ENCODE measurements around the gene AFAP1L2. TPM values are rescaled to one million over a fixed set of nuclear protein-coding genes. Genes with fewer than 3 reads are reported as not detected.

Gene AFAP1L2
- total RNA-seq, 2 experiments from 2014 or later: 1.1 to 1.2 TPM

DNA sequence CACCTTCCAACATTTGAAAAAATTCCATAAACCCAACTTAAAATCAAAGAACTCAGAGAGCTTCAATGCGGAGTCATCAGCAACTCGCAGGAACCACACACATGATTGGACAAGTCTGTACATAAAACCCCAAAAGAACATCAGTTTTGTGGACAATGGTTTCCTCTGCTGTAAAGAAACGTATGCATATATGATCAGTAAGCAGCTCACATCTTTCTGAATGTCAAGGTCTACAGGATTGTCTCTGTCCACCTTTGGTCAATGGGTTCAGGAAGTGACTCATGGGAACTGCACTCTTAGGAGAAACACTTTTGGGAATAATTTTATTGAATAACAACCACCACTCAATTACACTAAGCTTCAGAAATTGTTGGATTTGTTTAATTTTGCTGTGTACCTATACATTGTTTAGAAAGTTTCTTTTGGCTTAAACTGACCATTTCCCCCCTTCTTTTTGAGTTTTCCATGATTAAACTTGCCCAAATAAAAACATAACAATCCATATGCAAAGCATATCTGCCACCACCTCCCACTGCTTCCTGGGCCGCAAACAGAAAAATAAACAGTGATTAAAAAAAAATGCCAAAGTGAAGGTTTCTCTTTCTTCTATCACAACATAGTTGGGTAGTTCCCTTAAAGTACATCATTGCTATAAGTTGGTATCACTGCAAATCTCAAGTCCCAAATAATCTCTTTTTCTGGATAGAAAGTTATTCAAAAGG, 27.3 kb upstream of the AFAP1L2 start:
- peaks cover 34% of the 10 kb centered on the region for H3K36me3 Mint-ChIP-seq
- intact Hi-C loops (cut with micrococcal nuclease): no loop called here
- POLR2A ChIA-PET: no interaction called here
- no peak for DNase-seq
- no peak overlapping the region for H3K4me3 Mint-ChIP-seq
- H3K4me1 Mint-ChIP-seq (ENCODE audit: low read depth): no peaks in the 10 kb centered on the region
- H3K9me3 Mint-ChIP-seq: no peaks in the 10 kb centered on the region
- H3K27ac Mint-ChIP-seq: no peak overlapping the region
- H3K27me3 Mint-ChIP-seq: no peaks in the 10 kb centered on the region
- CTCF ChIA-PET: interaction anchor here (4.2 kb wide), 1 partner anchor 127 kb away, joined by 19 read pairs; no protein-coding TSS in a partner anchor

- Mint-ChIP-seq H3K4me1 (ENCODE audit: low read depth) (no peaks in the 10 kb centered on the region), H3K4me3 (no peak overlapping the region), H3K27me3 (no peaks in the 10 kb centered on the region), H3K9me3 (no peaks in the 10 kb centered on the region), H3K36me3 (peaks cover 28% of the 10 kb centered on the region), H3K27ac (no peak overlapping the region)
- DNase-seq: no peak
- ChIA-PET CTCF (interaction anchor here (4.2 kb wide), 1 partner anchor 127 kb away, joined by 19 read pairs; no protein-coding TSS in a partner anchor), POLR2A (no interaction called here)
- intact Hi-C loops (cut with micrococcal nuclease): no loop called here
Measured at GRCh38 chr10:114430688-114431413, 26.5 kb upstream of the AFAP1L2 start.

DNA sequence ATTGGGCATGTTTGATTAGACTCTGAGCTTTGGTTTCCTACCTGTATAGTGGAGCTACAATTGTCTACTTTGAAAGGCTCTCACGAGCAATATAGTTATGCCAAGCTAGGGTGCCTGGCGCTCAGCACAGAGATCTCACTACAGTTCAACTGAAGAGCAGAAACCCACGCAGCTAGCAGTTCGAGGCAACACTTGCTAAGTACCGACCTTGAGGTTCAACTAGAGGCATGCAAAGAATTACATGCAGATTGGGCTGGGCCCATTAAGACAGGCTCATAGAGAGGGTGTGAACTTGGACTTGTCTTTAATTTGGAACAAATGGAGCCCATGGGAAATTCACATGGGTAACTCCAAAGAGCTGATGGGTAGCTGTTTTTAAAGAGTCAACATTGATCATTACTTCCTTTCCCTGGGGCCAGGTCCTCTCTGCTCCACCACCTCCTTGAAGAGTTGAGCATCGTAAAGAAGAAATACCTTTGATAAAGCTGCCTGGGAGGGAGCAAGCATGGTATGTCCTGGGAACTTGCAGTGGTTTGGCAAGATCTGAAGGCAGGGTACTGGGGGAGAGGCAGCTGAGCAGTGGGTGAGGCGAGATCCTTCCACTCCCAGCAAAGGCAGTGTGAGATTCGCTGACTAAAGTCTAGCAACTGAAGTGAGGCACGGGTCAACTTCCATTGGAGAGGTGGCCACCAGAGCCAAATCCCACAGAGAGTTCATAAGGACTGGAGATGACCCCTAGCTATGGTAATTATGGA, 25.5 kb upstream of the AFAP1L2 start:
- Mint-ChIP-seq H3K4me3 (no peak overlapping the region), H3K36me3 (peaks cover 21% of the 10 kb centered on the region), H3K4me1 (ENCODE audit: low read depth) (no peaks in the 10 kb centered on the region), H3K27me3 (no peaks in the 10 kb centered on the region), H3K9me3 (no peaks in the 10 kb centered on the region), H3K27ac (no peak overlapping the region)
- no peak for DNase-seq
- CTCF ChIA-PET: interaction anchor here (4.2 kb wide), 1 partner anchor 125 kb away, joined by 19 read pairs; no protein-coding TSS in a partner anchor
- intact Hi-C loops (cut with micrococcal nuclease): no loop called here
- POLR2A ChIA-PET: no interaction called here

- no peaks in the 10 kb centered on the region for H3K27me3 Mint-ChIP-seq
- CTCF ChIA-PET: interaction anchor here (0.6 to 2.1 kb wide), 2 partner anchors 123 to 251 kb away, joined by 3 to 7 read pairs; no protein-coding TSS in a partner anchor
- H3K4me1 Mint-ChIP-seq (ENCODE audit: low read depth): no peaks in the 10 kb centered on the region
- H3K4me3 Mint-ChIP-seq: no peak overlapping the region
- POLR2A ChIA-PET: no interaction called here
- H3K27ac Mint-ChIP-seq: no peak overlapping the region
- H3K36me3 Mint-ChIP-seq: peaks cover 11% of the 10 kb centered on the region
- intact Hi-C loops (cut with micrococcal nuclease): no loop called here
- no peaks in the 10 kb centered on the region for H3K9me3 Mint-ChIP-seq
- DNase-seq: no peak
Measured at GRCh38 chr10:114427124-114427852, 23.0 kb upstream of the AFAP1L2 start.

- ChIA-PET POLR2A (no interaction called here), CTCF (interaction anchor here (2.1 kb wide), 1 partner anchor 123 kb away, joined by 7 read pairs; no protein-coding TSS in a partner anchor)
- DNase-seq: no peak
- Mint-ChIP-seq H3K9me3 (no peaks in the 10 kb centered on the region), H3K36me3 (peaks cover 8% of the 10 kb centered on the region), H3K27me3 (no peaks in the 10 kb centered on the region), H3K27ac (no peak overlapping the region), H3K4me1 (ENCODE audit: low read depth) (no peaks in the 10 kb centered on the region), H3K4me3 (no peak overlapping the region)
- intact Hi-C loops (cut with micrococcal nuclease): no loop called here
Measured at GRCh38 chr10:114426476-114426875, 22.2 kb upstream of the AFAP1L2 start.

- Mint-ChIP-seq H3K27ac (no peak overlapping the region), H3K4me1 (ENCODE audit: low read depth) (no peaks in the 10 kb centered on the region), H3K36me3 (no peaks in the 10 kb centered on the region), H3K27me3 (peaks cover 4% of the 10 kb centered on the region), H3K4me3 (no peak overlapping the region), H3K9me3 (no peaks in the 10 kb centered on the region)
- ChIA-PET POLR2A (no interaction called here), CTCF (no interaction called here)
- intact Hi-C loops (cut with micrococcal nuclease): no loop called here
- DNase-seq: no peak
Measured at GRCh38 chr10:114420811-114421485, 16.6 kb upstream of the AFAP1L2 start.

- H3K4me3 Mint-ChIP-seq: no peak overlapping the region
- H3K9me3 Mint-ChIP-seq: no peaks in the 10 kb centered on the region
- POLR2A ChIA-PET: no interaction called here
- H3K4me1 Mint-ChIP-seq (ENCODE audit: low read depth): no peaks in the 10 kb centered on the region
- no peak overlapping the region for H3K27ac Mint-ChIP-seq
- intact Hi-C loops (cut with micrococcal nuclease): no loop called here
- H3K36me3 Mint-ChIP-seq: no peaks in the 10 kb centered on the region
- no peak for DNase-seq
- CTCF ChIA-PET: no interaction called here
- peaks cover 10% of the 10 kb centered on the region for H3K27me3 Mint-ChIP-seq
Measured at GRCh38 chr10:114418109-114418508, 13.8 kb upstream of the AFAP1L2 start.

- H3K4me1 Mint-ChIP-seq (ENCODE audit: low read depth): no peaks in the 10 kb centered on the region
- POLR2A ChIA-PET: no interaction called here
- no peaks in the 10 kb centered on the region for H3K9me3 Mint-ChIP-seq
- intact Hi-C loops (cut with micrococcal nuclease): no loop called here
- CTCF ChIA-PET: no interaction called here
- no peak for DNase-seq
- H3K27ac Mint-ChIP-seq: no peak overlapping the region
- no peaks in the 10 kb centered on the region for H3K36me3 Mint-ChIP-seq
- no peak overlapping the region for H3K4me3 Mint-ChIP-seq
- peaks cover 12% of the 10 kb centered on the region for H3K27me3 Mint-ChIP-seq
Measured at GRCh38 chr10:114412907-114413797, 8.8 kb upstream of the AFAP1L2 start.

GRCh38 chr10:114408968-114409444, 4.7 kb upstream of the AFAP1L2 start:
- no peaks in the 10 kb centered on the region for H3K36me3 Mint-ChIP-seq
- no peak overlapping the region for H3K27ac Mint-ChIP-seq
- no peak overlapping the region for H3K4me3 Mint-ChIP-seq
- H3K27me3 Mint-ChIP-seq: peaks cover 30% of the 10 kb centered on the region
- peaks cover 4% of the 10 kb centered on the region for H3K4me1 Mint-ChIP-seq (ENCODE audit: low read depth)
- POLR2A ChIA-PET: no interaction called here
- CTCF ChIA-PET: interaction anchor here (1.4 kb wide), 1 partner anchor 105 kb away, joined by 4 read pairs; no protein-coding TSS in a partner anchor
- H3K9me3 Mint-ChIP-seq: no peaks in the 10 kb centered on the region
- intact Hi-C loops (cut with micrococcal nuclease): no loop called here
- DNase-seq: no peak

DNA sequence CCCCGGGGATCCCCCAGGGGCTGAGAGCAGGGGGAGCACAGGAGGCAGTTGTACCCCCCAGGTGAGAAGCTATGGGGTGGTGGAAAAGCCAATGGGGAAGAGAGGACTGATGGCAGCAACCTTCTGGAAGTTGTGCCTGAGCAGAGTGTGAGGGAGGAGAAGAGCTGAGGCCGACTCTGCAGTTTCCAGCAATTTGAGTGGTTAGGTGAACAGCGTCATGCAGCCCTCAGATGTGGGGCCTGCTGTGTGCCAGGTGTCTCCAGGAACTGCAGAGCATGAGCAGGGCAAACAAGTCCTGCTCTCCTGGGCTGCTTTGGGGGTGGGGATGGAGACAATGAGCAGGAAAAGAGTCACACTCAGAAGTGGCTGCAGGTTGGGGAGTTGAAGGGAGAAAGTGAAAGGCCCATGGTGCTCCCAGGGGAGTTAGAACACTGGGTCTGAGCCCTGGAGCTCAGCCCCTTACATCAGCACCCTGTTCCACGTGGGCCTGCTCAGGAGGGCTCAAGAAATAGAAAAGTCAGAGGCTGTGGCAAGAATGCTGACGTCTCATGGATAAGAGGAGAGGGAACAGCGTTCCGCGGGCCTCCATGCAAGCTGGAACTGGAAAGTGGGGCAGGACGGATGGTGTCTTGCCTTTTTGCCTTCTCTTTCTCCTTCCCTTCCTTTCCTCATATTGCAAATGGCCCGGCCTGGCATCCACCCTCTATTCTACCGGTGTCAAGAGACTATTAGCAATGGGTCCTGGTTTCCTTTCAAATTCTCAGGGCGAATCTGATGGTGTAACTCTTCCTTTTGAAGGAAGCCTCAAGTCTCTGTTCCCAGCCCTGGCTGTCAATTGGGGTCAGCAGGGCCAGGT, 4.0 kb upstream of the AFAP1L2 start:
- peaks cover 27% of the 10 kb centered on the region for H3K27me3 Mint-ChIP-seq
- CTCF ChIA-PET: interaction anchor here (1.4 kb wide), 1 partner anchor 104 kb away, joined by 4 read pairs; no protein-coding TSS in a partner anchor
- DNase-seq: no peak
- no peaks in the 10 kb centered on the region for H3K9me3 Mint-ChIP-seq
- no peak overlapping the region for H3K4me3 Mint-ChIP-seq
- POLR2A ChIA-PET: no interaction called here
- no peaks in the 10 kb centered on the region for H3K36me3 Mint-ChIP-seq
- peaks cover 4% of the 10 kb centered on the region for H3K4me1 Mint-ChIP-seq (ENCODE audit: low read depth)
- no peak overlapping the region for H3K27ac Mint-ChIP-seq
- intact Hi-C loops (cut with micrococcal nuclease): no loop called here
